ENCODE results near the gene MXD3. TPM values are rescaled to one million over a fixed set of nuclear protein-coding genes. Genes with fewer than 3 reads are reported as not detected.
A peak's percentile ranks its signal among the peaks of the same experiment; 100 is the strongest.
"Not testable (repeated sequence)": the region's sequence is repeated elsewhere in the genome, so short reads cannot be mapped to it uniquely, and the experiment has no call there.

MXD3 gene
- total RNA-seq, 1 experiment from 2014 or later: 38.5 TPM

- in situ Hi-C loops (cut with HindIII; ENCODE audit: low sequenced_read_pairs): no loop called here
- DNase-seq (ENCODE audit: low spot score): no peak
These were observed 3.9 kb downstream of the MXD3 start for GRCh38 chr5:177307544-177308363.

- in situ Hi-C loops (cut with HindIII; ENCODE audit: low sequenced_read_pairs): no loop called here
- no peak for DNase-seq (ENCODE audit: low spot score)
These were observed 4.8 kb downstream of the MXD3 start for GRCh38 chr5:177306674-177307543.

GRCh38 chr5:177306103-177306640 is 5.5 kb downstream of the MXD3 start:
- in situ Hi-C loops (cut with HindIII; ENCODE audit: low sequenced_read_pairs); DNase-seq (ENCODE audit: low spot score): not testable (repeated sequence)

GRCh38 chr5:177304392-177305119 is 7.1 kb downstream of the MXD3 start:
- in situ Hi-C loops (cut with HindIII; ENCODE audit: low sequenced_read_pairs): no loop called here
- DNase-seq (ENCODE audit: low spot score): no peak

GRCh38 chr5:177303925-177304391 is 7.7 kb downstream of the MXD3 start:
- peak; percentile 16 for DNase-seq (ENCODE audit: low spot score)

GRCh38 chr5:177303121-177303924 is 8.4 kb downstream of the MXD3 start, which contains the start of the genes PRELID1 and RAB24:
TSS of gene PRELID1 (plus strand) at chr5:177303799. CDS start at chr5:177303986, 187 bp downstream.
TSS of gene RAB24 (minus strand) at chr5:177303719. CDS start at chr5:177303288, 431 bp downstream.
- in situ Hi-C loops (cut with HindIII; ENCODE audit: low sequenced_read_pairs): no loop called here
- peak; percentile 83 for DNase-seq (ENCODE audit: low spot score)

More at GRCh38 chr5:177303925-177304391, 7.7 kb downstream of the MXD3 start:
- in situ Hi-C loops (cut with HindIII; ENCODE audit: low sequenced_read_pairs): no loop called here

GRCh38 chr5:177302354-177303110 is 9.2 kb downstream of the MXD3 start:
- DNase-seq (ENCODE audit: low spot score): peak; percentile 53
- in situ Hi-C loops (cut with HindIII; ENCODE audit: low sequenced_read_pairs): no loop called here

- in situ Hi-C loops (cut with HindIII; ENCODE audit: low sequenced_read_pairs): no loop called here
- peak; percentile 81 for DNase-seq (ENCODE audit: low spot score)
These were observed 10.1 kb downstream of the MXD3 start for GRCh38 chr5:177301503-177302165.

- no peak for DNase-seq (ENCODE audit: low spot score)
- in situ Hi-C loops (cut with HindIII; ENCODE audit: low sequenced_read_pairs): no loop called here
These were observed 10.7 kb downstream of the MXD3 start for GRCh38 chr5:177300951-177301350.

- in situ Hi-C loops (cut with HindIII; ENCODE audit: low sequenced_read_pairs): no loop called here
- peak; percentile 23 for DNase-seq (ENCODE audit: low spot score)
These were observed 11.3 kb downstream of the MXD3 start for GRCh38 chr5:177300236-177300880.

- in situ Hi-C loops (cut with HindIII; ENCODE audit: low sequenced_read_pairs): no loop called here
- DNase-seq (ENCODE audit: low spot score): no peak
These were observed 12.0 kb downstream of the MXD3 start for GRCh38 chr5:177299697-177300096.

GRCh38 chr5:177297922-177298321 is 13.8 kb downstream of the MXD3 start:
- in situ Hi-C loops (cut with HindIII; ENCODE audit: low sequenced_read_pairs): no loop called here
- DNase-seq (ENCODE audit: low spot score): no peak

GRCh38 chr5:177296581-177296980 is 15.1 kb downstream of the MXD3 start:
- in situ Hi-C loops (cut with HindIII; ENCODE audit: low sequenced_read_pairs): no loop called here

GRCh38 chr5:177295924-177296323 is 15.8 kb downstream of the MXD3 start:
- no peak for DNase-seq (ENCODE audit: low spot score)
- in situ Hi-C loops (cut with HindIII; ENCODE audit: low sequenced_read_pairs): no loop called here

More at GRCh38 chr5:177296581-177296980, 15.1 kb downstream of the MXD3 start:
- peak; percentile 33 for DNase-seq (ENCODE audit: low spot score)

- in situ Hi-C loops (cut with HindIII; ENCODE audit: low sequenced_read_pairs): no loop called here
- DNase-seq (ENCODE audit: low spot score): no peak
These were observed 17.1 kb downstream of the MXD3 start for GRCh38 chr5:177294632-177295031.

- DNase-seq (ENCODE audit: low spot score): no peak
- in situ Hi-C loops (cut with HindIII; ENCODE audit: low sequenced_read_pairs): no loop called here
These were observed 17.7 kb downstream of the MXD3 start for GRCh38 chr5:177293819-177294581.

Measured in G401 (cell line).